GM12891 (cell line): Measurements from ENCODE around the gene VPS18.

Source experiments
- PAX5 ChIP-seq: IDR thresholded peaks from 2 replicates; pipeline ENCODE4 v1.6.1; 2011; ENCODE audit warnings: low read length, moderate library complexity, mild to moderate bottlenecking; ENCODE audit not compliant: insufficient read depth, severe bottlenecking
- POLR2A ChIP-seq: IDR thresholded peaks from 2 replicates; pipeline ENCODE4 v1.6.1; 2011; ENCODE audit warnings: low read depth, low read length, control low read depth
- POLR2AphosphoS5 ChIP-seq: IDR thresholded peaks from 2 replicates; pipeline ENCODE4 v1.6.1; 2011; ENCODE audit warnings: low read depth, low read length, control low read depth
- POU2F2 ChIP-seq: IDR thresholded peaks from 2 replicates; pipeline ENCODE4 v1.6.1; 2011; ENCODE audit warnings: low read depth, mild to moderate bottlenecking, control low read depth, low read length, moderate library complexity
- SPI1 ChIP-seq: IDR thresholded peaks from 2 replicates; pipeline ENCODE4 v1.6.1; 2011; ENCODE audit warnings: low read depth, low read length, control low read depth
- TAF1 ChIP-seq: IDR thresholded peaks from 2 replicates; pipeline ENCODE4 v1.6.1; 2011; ENCODE audit warnings: low read depth, low read length, control low read depth

DNA sequence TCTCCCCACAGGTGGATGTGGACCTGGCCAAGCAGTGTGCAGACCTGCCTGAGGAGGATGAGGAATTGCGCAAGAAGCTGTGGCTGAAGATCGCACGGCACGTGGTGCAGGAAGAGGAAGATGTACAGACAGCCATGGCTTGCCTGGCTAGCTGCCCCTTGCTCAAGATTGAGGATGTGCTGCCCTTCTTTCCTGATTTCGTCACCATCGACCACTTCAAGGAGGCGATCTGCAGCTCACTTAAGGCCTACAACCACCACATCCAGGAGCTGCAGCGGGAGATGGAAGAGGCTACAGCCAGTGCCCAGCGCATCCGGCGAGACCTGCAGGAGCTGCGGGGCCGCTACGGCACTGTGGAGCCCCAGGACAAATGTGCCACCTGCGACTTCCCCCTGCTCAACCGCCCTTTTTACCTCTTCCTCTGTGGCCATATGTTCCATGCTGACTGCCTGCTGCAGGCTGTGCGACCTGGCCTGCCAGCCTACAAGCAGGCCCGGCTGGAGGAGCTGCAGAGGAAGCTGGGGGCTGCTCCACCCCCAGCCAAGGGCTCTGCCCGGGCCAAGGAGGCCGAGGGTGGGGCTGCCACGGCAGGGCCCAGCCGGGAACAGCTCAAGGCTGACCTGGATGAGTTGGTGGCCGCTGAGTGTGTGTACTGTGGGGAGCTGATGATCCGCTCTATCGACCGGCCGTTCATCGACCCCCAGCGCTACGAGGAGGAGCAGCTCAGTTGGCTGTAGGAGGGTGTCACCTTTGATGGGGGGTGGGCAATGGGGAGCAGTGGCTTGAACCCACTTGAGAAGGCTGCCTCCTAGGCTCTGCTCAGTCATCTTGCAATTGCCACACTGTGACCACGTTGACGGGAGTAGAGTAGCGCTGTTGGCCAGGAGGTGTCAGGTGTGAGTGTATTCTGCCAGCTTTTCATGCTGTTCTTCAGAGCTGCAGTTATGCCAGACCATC is 8.6 kb downstream of the VPS18 start:
- TF ChIP-seq POLR2A: no peak
- TF ChIP-seq TAF1: no peak
- TF ChIP-seq POLR2AphosphoS5: no peak
- TF ChIP-seq SPI1: no peak
- TF ChIP-seq PAX5: no peak
- TF ChIP-seq POU2F2: no peak
